HG03378 (cell line): ENCODE measurements around the gene PNCK.
"Not testable (repeated sequence)": the region's sequence is repeated elsewhere in the genome, so short reads cannot be mapped to it uniquely, and the experiment has no call there.

Experiments used
- ATAC-seq: cut with Tn5 transposase; IDR thresholded peaks from one replicate; pipeline ENCODE4 v1.9.1; 2021; ENCODE audit warnings: mild to moderate bottlenecking, moderate library complexity; ENCODE audit not compliant: unreplicated experiment

PNCK gene

DNA sequence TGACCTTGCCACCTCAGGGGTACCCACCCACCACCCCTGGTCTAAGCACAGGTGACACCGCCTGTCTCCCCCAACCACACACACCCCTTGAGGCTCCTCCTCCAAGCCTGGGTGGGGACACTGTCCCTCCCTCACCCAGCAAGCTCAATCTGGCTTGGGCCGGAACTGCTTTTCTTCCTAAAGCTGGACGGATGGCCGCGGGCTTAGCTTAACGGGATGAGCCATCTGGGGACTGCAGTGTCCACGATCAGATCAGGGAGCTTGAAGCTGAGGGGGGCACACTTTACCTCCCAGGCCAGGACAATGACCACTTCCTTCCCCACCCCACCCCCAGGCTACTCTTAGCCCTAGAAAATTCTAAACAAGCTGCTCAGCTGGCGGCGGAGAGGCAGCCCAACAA is 13.1 kb upstream of the PNCK start:
- no peak for ATAC-seq

DNA sequence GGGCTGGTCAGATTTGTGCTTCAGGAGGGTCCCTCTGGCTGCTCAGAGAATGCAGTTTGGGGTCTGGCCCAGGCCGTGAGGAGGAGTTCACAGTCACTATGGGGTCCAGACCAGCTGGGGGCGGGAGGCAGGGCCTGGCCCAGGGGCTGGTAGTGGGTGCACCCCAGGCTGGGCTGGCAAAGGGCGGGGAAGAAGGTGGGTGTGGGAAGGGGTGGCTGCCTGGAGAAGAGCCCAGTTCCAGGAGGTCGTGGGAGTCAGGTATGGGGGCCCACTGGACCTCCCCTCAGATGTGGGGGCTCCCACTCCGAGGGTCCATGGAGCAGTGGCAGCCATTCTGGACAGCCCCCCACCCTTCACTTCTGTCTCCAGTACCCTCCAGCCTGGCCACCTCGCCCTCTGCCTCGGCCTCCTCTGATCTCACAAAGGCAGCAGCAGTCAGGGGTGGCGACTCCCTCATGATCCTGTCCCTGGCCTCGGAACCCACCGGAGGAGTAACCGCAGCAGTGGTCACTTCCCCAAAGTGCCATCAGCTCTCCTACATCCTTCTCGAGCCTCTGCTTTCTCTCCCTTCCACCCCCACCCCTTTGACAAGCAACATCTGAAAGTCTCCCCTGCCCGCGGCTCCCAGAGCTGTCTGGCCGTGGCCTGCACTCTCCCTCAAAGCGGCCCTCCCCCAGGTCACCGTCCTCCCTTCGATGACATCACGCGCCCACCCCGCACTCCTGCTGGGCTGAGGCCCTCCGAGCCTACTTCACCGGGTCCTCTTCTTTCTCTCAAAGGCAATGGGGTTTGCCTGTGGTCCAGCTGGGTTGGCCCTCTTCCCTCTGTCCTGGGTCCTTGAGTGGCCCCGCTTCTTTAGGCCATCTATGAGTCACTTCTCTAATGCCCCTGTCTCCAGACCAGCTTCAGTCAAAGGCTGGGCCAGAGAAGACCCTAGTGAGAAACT is 12.4 kb upstream of the PNCK start:
- ATAC-seq = no peak

DNA sequence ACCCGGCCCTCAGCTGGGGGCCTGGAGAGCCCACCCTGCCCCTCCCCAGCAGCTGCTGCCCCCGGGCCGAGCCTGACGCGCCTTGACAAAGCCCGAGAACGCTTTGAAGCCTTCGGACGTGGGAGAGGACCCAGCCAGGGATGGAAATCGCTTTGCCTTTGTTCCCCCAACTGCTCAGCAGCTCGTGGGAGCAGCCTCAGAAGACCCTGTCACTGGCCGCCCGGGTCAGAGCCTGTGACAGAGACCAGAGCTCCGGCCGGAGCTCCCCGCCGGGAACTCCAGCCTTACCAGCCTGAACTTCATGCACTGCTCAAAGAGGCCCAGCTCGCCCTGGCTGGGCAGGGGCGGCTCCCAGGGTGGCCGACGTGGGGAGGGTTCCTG is 11.5 kb upstream of the PNCK start:
- no peak for ATAC-seq

DNA sequence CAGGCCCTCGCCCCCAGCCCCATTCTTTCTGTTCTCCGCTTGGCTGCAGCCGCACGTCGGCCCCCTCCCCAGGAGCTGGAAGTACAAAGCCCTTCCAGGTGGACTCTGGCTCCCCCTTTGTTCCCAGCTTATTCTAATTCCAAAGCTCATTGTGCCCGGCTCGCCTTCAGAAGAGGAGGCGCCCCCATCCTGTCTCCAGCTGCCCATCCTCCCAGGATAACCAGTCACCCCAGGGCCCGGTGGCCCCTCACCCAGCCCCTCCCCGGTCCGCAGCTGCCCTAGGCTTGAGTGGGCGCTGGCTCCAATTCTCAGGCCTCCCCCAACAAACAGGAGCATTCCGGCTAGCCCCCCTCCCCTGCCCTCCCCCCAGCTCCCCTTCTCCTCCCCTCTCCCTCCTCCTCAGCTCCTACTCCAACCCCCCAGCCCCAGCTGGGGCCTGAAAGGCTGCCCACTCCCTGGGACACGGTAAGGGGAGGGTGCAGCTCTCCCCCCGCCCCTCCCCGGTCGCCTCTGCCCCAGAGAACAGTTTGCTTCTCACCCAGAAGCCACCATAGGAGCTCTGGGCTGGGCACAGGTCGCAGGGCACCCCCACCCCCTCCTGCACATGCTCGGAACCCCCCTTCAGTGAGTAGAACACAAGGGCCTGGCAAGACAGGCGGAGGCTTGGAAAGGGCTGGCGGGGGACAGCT is 11.0 kb upstream of the PNCK start:
- ATAC-seq = no peak

DNA sequence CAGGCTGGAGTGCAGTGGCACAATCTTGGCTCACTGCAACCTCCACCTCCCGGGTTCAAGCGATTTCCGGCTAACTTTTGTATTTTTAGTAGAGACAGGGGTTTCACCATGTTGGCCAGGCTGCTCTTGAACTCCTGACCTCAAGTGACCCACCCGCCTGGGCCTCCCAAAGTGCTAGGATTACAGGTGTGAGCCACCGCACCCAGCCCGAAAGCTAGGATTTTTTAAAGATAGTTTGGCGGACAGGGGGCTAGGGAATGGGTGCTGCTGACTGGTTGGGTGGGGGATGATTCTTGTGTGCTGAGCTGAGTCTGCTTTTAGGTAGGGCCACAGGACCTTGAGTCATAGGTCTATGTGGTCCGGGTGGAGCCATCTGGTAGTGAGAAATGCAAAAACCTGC is 9.9 kb upstream of the PNCK start:
- ATAC-seq = not testable (repeated sequence)

DNA sequence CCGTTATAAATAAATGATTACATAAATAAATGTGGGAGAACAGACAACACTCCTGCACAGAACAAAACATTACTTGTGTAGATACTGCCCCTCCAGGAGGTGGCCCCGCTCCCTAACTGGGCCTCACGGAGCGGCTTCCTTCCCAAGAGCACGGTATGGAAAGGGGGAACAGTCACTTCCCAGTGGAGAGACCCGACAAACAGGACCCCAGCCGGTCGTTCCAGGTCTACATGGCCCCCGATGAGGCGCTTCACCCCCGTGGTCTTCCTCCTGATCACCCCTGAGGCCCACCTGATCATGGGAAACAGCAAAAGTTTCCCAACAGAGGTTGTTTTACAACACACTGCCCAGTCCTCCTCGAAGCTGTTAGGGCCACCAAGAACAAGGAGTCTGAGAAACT is 7.6 kb upstream of the PNCK start:
- ATAC-seq = no peak

DNA sequence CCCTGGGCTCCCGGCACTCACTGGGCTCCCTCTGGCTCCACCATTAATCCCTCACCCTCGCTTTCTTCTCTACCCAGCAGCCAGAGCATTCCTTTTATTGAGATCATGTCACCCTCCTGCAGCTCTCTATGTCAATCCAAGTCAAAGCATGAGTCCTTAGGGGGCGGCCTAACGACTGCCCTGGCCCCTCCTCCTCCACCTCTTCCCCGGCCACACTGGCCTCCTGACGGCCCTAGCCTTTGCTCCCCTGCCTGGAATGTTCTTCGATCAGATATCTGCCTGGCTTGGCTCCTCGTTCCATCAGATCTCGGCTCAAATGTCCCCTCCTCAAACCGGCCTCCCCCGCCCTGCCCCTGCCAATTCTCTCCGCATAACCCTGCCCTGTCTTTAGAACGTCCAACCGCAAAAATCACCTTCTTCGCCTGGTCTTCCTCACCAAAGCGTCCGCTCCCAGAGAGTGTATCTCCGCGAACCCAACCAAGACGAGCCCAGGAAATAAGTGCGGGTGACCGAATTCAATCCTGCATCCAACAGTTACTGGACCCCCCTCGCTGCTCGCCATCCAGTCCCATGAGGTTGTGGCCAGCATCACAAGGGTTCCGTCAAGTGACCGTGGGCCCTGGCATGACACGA is 722 bp upstream of the PNCK start:
- no peak for ATAC-seq

DNA sequence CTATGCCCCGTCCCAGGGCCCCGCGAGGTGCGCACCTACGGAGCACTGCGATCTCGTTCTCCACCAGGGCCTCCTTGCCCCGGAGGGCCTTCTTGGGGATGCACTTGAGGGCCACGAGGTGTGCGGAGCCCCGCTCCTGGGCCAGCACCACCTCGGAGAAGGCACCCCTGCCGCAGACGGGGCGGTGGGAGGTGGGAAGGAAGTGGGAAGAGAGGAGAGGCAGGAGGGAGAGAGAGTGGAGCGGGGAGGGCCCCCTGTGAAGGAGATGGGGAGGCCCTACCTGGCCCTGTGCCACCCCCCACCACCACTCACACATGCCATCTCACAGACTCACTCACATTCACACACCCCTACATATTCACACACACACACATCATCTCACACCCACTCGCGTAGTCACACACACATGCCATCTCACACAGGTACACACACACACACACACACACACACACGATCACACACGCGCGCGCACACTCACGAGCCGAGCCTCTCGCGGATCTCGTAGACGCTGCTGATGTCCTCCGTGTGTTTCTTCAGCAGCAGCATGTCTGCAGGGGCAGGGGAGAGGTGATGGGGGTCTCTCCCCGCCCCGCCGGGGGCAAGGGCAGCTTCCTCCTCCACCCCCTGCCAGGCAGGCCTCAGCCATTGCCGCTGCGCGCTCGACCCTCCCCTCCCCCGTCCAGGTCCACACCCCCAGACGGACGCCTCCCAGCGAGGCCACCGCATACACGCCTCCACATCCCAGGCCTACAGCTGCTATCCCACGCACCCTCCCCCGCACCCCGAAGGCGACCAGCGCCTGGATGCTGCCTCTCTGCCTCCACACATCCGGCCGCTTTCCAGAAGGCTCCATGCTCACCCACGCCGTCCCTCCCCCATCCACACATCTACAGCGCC is 834 bp downstream of the PNCK start:
- no peak for ATAC-seq

DNA sequence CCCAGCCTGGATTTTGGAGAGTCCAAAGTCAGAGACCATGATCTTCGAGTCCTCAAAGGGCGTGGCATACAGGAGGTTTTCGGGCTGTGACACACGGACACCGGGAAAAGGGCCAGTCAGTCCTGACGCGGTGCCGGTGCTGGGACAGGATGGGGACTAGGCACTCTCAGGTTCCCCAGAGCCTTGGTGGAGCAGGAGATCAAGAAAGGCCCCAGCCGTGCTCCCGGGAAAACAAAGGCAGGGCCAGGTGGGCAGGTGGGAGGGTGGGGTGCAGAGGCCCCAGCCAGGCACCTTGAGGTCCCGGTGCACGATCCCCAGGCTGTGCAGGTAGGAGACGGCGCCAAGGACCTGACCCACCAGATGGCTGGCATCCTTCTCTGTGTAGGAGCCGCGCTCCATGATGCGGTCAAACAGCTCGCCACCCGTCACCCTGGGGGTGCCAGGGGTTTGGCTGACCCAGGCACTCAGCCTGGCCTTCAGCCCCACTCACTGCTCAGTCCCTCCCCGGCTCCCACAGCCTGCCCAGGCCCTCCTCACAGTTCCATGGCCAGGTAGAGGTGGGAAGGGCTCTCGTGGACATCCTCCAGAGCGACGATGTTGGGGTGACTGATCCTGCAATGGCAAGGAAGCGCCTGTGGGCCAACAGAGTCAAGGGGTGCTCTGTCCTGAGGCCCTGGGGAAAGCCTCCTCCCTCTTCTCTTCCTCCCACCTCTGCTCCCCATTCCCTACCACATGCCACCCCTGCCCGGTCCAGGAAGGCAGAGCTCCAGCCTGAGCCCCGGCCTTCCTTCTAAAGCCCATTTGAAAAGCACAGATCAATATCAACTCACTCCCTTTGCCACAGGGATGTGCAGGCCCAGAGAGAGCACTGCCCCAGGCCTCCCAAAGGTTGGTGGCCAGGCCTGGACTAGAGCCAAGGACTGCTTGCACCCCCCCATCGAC is 1.8 kb downstream of the PNCK start:
- ATAC-seq = no peak

DNA sequence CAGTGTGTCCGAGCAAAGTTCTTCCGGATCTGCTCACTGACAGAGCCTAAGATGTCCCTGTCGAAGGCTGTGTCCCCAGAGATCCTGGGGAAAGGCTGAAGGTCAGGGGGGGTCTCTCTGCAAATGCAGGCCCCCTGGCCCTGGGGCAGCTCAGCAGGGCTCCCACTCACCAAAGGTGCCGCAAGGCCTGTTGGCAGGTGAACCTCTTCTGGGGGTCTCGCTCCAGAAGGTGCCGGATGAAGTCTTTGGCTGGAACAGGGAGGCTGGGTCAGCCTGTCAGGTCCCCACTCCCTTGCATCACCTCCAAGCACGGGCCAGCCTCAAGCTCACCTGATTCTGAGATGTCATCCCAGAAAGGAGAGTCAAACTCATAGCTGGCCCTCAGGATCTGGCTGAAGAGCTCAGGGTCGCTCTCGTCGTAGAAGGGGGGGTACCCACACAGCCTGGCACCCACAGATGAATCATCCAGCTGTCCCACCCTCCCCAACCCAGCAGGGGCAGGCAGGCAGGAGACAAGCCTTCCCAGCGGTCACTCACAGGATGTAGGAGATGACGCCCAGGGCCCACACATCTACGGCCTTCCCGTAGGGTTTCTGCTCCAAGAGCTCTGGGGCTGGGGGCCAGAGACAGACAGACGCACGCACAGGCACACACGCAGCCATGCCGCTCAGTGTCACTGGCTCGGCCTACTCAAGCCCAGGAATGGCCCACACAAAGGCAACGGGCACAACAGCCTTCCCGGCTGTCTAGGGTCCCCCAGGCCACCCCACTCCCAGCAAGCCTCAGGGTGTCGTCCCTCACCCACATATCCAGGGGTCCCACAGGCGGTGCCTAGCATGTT is 2.6 kb downstream of the PNCK start:
- ATAC-seq = no peak

DNA sequence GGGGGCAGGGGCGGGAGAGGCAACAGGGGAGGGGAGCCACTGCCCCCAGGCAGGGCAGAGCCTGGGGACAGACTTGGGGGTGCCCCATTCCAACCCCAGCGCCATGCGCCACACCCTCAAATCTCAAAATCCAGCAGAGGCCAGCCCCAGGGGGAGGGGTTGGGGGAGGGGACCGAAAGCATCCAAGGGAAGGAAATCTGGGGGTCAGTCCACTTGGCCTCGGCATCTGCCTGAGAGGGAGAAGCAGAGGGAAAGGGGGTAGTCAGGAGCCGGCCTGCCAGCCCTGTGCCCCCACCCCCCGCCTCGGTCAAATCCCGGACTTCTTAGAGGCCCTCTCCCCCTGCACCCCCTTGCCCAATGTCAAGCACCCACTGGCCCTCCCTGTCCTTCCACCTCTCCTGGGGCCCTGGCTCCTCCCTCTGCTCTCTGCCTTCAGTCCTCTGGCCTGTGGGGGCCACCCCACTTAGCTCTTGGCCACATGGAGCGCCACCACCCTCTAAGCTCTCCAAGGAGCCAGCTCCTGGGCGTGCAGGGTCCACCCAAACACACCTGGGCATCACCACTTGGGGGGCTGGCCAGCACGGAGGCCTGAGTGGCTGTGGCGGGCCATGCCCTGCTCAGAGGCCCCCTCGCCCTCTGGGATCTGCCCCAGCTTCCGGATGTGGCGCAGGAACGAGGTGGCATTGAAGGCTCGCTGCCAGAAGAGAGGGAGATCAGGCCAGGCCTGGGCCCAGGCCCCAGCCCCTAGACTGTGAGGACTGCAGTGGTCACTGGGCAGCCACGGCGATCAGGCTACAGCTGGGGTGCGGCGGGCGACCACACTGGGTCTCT is 3.5 kb downstream of the PNCK start:
- ATAC-seq = no peak

DNA sequence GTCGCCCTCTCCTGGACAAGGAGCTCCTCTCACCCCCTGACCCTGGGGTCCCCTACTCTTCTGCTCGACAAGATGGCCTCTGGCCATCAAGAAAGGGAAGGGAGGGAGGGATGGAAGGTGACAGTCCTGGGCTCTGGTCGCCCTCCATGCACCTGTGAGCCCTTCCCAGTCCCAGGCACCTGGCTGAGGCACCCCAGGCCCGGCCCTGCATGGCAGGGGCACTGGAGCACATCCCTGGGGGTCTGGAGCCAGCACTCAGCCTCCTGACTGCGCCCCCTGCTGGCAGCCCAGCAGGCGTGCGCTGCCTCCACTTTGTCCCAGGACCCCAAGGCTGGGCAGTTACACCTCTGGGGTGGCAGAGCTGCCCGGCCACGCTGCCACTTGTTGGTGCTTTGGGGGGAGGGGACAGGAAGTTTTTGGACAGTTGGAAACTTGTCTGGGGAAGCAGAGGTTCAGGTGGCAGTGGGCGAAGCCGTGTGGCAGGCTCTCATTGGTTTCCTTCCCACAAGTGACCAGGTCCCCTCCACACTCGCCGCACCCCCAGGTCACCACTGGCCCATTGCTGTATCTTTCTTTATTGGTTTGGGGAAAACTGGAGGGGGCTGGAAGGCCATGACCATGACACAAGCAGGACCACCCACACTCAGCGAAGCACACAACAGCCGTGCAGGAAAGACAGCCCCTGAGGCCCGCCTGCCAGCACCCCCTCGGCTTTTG is 4.3 kb downstream of the PNCK start:
- no peak for ATAC-seq

DNA sequence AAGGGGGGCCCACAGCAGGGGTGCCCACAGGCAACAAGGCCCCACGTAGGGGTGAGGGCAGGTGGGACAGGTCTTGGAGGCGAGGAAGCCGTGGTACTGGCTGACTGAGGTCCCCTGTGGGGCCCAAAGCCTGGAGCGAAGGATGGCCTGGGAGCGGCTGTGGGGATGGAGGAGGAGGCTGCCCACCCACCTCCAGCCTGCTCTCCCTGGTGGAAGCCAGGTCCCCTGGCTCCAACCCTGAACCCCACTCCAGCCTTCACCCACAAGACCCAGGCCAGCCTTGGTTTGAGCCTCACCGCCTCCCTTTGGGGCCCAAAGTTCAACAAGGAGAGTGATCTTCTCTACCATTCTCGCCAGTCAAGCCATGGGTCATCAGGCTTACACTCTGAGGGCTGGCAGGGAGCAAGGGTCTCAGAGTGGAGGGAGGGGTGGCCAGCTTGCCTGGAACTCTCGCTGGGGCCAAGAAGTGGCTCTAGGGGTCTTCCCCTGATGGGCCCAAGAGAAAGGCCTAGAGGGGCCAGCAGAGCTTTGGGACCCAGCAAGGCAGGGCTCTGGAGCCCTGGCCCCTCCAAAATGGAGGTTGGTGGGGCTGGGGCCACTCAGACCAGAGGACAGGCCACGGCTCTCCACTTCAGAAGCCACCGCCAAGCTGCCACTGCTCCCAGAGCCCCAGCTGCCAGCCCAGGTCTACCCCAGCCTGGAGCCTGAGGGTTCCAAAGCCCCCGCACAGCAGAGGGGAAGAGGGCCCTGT is 5.0 kb downstream of the PNCK start:
- no peak for ATAC-seq

DNA sequence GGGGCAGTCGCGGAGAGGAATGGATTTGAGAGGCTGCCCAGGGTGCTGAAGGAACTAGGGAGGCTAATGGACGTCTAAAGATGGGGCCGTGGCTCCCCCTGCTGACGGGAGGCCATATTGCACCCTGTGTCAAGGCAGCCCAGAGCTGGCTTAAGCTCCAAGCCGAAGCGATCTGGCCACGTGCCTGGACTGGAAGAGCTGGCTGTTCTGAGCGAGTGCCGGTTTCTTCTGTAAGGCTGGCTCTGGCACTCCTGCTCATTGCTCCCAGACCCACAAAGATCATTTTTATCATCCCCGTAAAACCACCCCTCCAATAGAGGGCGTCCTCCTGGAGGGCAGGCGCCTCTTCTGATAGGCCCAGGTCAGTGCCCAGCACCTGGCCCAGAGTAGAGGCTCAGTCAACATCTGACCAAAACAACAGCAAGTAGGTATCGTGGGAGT is 5.6 kb downstream of the PNCK start:
- ATAC-seq = no peak

DNA sequence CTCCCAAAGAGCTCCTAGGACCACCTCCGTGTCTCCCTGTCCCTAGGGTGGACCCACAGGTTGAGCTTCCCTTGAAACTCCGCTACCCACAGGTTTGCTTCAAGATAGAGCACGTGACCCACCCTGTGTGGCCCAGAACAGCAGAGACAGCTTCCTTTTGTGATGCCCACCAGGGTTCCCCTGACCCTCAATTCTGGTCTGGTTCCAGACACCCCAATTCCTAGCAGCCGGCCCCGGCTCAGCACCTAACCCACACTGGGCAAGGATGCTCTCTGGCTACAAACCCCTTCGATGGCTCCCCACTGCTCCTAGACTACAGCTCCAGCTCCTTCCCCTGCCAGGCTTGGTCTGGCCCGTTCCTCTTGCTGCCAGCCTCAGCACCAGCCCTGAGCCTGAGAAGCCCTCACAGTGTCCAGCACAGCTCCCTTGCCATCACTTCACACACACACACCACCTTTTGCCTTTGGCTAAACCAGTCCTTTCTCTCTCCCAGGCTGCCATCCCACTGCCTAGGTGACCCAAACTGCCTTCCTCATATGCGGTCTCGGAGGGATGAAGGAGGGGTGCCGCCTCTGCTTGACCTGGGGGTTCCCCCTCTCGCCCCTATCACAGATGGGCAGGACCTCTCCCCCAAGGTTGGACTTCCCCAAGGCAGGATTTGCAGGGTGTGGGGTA is 6.2 kb downstream of the PNCK start:
- ATAC-seq = no peak

DNA sequence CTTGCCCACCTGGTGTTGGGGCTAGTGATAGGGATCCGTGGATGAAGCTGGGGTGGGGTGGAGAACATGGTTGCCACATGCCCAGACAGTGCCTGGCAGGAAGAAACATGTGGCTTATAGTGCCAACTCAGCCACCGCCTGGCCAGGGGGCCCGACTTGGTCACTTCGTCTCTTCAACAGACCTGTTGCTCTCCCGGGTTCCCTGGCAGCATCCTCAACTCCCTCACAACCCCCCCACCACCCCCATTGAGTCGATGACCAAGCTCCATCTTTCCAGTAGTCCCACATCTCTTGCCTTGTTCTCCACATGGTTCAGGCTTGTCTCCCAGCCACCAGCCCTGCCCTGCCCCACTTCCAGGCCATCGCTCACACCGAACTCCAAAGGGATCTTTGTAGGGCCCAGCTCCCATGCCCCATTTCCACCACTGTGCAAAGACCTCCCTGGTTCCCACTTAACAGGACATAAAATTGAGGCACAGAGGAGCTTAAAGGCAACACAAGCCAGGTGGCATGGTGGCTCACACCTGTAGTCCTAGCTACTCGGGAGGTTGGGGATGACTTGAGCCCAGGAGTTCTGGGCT is 7.8 kb downstream of the PNCK start:
- ATAC-seq = no peak
